GM12878 (cell line): ENCODE results near the gene PLEKHO1. TPM values are rescaled to one million over a fixed set of nuclear protein-coding genes. Genes with fewer than 3 reads are reported as not detected.

Experiments used
- ATAC-seq: fragments of 200-7000 bp; cut with Tn5 transposase; 3 replicates; pipeline ENCODE4 v1.9.1; 2020; ENCODE audit warnings: mild to moderate bottlenecking, moderate library complexity
- BruUV-seq: library from RNA; stranded (reverse); fragments of 400-500 nt; replicated peaks from 2 replicates; lab custom pipeline; 2021; lab: Mats Ljungman, UMichigan
- CTCF ChIA-PET: fragments of 300-600 bp; sonication (Branson Sonifier 250); formaldehyde crosslinking; extraction: SDS; loops from one replicate; lab custom pipeline; 2021; ENCODE audit warnings: inconsistent platforms; lab: Yijun Ruan, JAX
- POLR2A ChIA-PET: fragments of 350-600 bp; formaldehyde crosslinking; extraction: SDS; loops from one replicate; lab custom pipeline; 2021; ENCODE audit warnings: inconsistent platforms; lab: Charles Lee
- RAD21 ChIA-PET: fragments of 300-600 bp; sonication (Branson Sonifier 250); formaldehyde crosslinking; loops from one replicate; lab custom pipeline; 2023; ENCODE audit warnings: antibody characterized with exemption; ENCODE audit not compliant: unreplicated experiment; lab: Charles Lee
- SMC1A ChIA-PET: fragments of 300-600 bp; sonication (Branson Sonifier 250); formaldehyde crosslinking; loops from one replicate; lab custom pipeline; 2023; ENCODE audit not compliant: unreplicated experiment, uncharacterized antibody; lab: Charles Lee
- DNase-seq: peaks from one replicate; pipeline ENCODE4 v3.0.0-alpha.2; 2011; ENCODE audit warnings: low read depth, low spot score
- FAIRE-seq: peaks from 3 replicates; lab custom pipeline; 2011; peaks lifted over from hg19 to GRCh38; lab: Jason Lieb, UNC
- H2AFZ ChIP-seq: 2 replicates; pipeline ENCODE4 v1.6.0; 2011; ENCODE audit warnings: low read depth, low read length, control low read depth; ENCODE audit not compliant: control insufficient read depth
- H3K27ac ChIP-seq: 2 replicates; pipeline ENCODE4 v1.5.1; 2011; ENCODE audit warnings: control low read depth; ENCODE audit not compliant: control insufficient read depth, insufficient read depth
- H3K27me3 ChIP-seq, 2 experiments: replicated peaks in 1 of 2; 2 replicates each; pipeline versions ENCODE4 v1.6.0 to v1.6.1; 2011; ENCODE audit warnings: low read length in 1 of 2; ENCODE audit not compliant: control insufficient read depth in 2 of 2, insufficient read depth in 2 of 2
- H3K36me3 ChIP-seq, 2 experiments: 2 replicates each; pipeline ENCODE4 v1.5.1; 2011; ENCODE audit warnings: low read length in 1 of 2; ENCODE audit not compliant: control insufficient read depth in 2 of 2, insufficient read depth in 2 of 2
- H3K4me1 ChIP-seq: 2 replicates; pipeline ENCODE4 v1.6.1; 2011; ENCODE audit warnings: mild to moderate bottlenecking, low read length, moderate library complexity, mixed read lengths; ENCODE audit not compliant: control insufficient read depth, insufficient read depth
- H3K4me2 ChIP-seq: 2 replicates; pipeline ENCODE4 v1.6.0; 2011; ENCODE audit warnings: control low read depth; ENCODE audit not compliant: control insufficient read depth, insufficient read depth
- H3K4me3 ChIP-seq: fragments of 200-600 bp; sonication (generic); 2 replicates; pipeline ENCODE4 v1.5.1; 2016
- H3K79me2 ChIP-seq: 2 replicates; pipeline ENCODE4 v1.6.0; 2011; ENCODE audit warnings: low read length; ENCODE audit not compliant: control insufficient read depth, insufficient read depth
- H3K9ac ChIP-seq: 2 replicates; pipeline ENCODE4 v1.8.0; 2011; ENCODE audit warnings: low read length, control low read depth, mixed read lengths; ENCODE audit not compliant: control insufficient read depth, insufficient read depth
- H3K9me3 ChIP-seq: replicated peaks from 3 replicates; pipeline ENCODE4 v1.5.1; 2011; ENCODE audit warnings: mild to moderate bottlenecking, low read length; ENCODE audit not compliant: control insufficient read depth, insufficient read depth
- H4K20me1 ChIP-seq: 2 replicates; pipeline ENCODE4 v1.6.0; 2011; ENCODE audit not compliant: control insufficient read depth, insufficient read depth
- EED ChIP-seq: sonication (generic); IDR thresholded peaks from 2 replicates; pipeline ENCODE4 v1.6.1; 2016; ENCODE audit warnings: antibody characterized with exemption, low read depth
- GATAD2B ChIP-seq: fragments of 450-650 bp; conservative IDR thresholded peaks from 2 replicates; pipeline ENCODE4 v1.6.1; 2017; ENCODE audit warnings: low read depth, mild to moderate bottlenecking, moderate library complexity
- HDAC2 ChIP-seq: fragments of 200-600 bp; sonication (generic); IDR thresholded peaks from 2 replicates; pipeline ENCODE4 v1.6.1; 2017
- HDGF ChIP-seq: fragments of 450-650 bp; IDR thresholded peaks from 2 replicates; pipeline ENCODE4 v1.6.1; 2016; ENCODE audit warnings: antibody characterized with exemption
- IRF5 ChIP-seq: fragments of 450-650 bp; IDR thresholded peaks from 2 replicates; pipeline ENCODE4 v1.6.1; 2017; ENCODE audit warnings: borderline replicate concordance
- NFYB ChIP-seq: IDR thresholded peaks from 2 replicates; pipeline ENCODE4 v1.6.1; 2011; ENCODE audit warnings: low read depth, mild to moderate bottlenecking, low read length, improper control_type of control experiment, moderate library complexity; ENCODE audit not compliant: insufficient read depth
- NKRF ChIP-seq: fragments of 450-650 bp; conservative IDR thresholded peaks from 2 replicates; pipeline ENCODE4 v1.6.1; 2017; ENCODE audit warnings: mild to moderate bottlenecking, moderate library complexity
- PML ChIP-seq: IDR thresholded peaks from 2 replicates; pipeline ENCODE4 v1.6.1; 2012; ENCODE audit warnings: low read length, inconsistent platforms
- POLR2A ChIP-seq: IDR thresholded peaks from 2 replicates; pipeline ENCODE4 v1.6.1; 2011; ENCODE audit warnings: low read depth, mild to moderate bottlenecking, low read length
- RB1 ChIP-seq: fragments of 450-650 bp; formaldehyde crosslinking; IDR thresholded peaks from 2 replicates; pipeline ENCODE4 v1.6.1; 2017; ENCODE audit warnings: mild to moderate bottlenecking, borderline replicate concordance
- RBBP5 ChIP-seq: fragments of 200-600 bp; sonication (generic); conservative IDR thresholded peaks from 2 replicates; pipeline ENCODE4 v1.6.1; 2016
- SMAD1 ChIP-seq: fragments of 450-650 bp; IDR thresholded peaks from 2 replicates; pipeline ENCODE4 v1.6.1; 2018; ENCODE audit warnings: mild to moderate bottlenecking, low read depth; ENCODE audit not compliant: partially characterized antibody
- SP1 ChIP-seq: IDR thresholded peaks from one replicate; pipeline ENCODE4 v1.6.1; 2011; ENCODE audit warnings: low read depth, low read length
- TAF1 ChIP-seq: IDR thresholded peaks from 2 replicates; pipeline ENCODE4 v1.6.1; 2011; ENCODE audit warnings: mild to moderate bottlenecking, low read depth, low read length, borderline replicate concordance
- TCF12 ChIP-seq: IDR thresholded peaks from 2 replicates; pipeline ENCODE4 v1.6.1; 2011; ENCODE audit warnings: low read depth, mild to moderate bottlenecking, low read length
- WRNIP1 ChIP-seq: IDR thresholded peaks from 2 replicates; pipeline ENCODE4 v1.6.1; 2011; ENCODE audit warnings: low read depth, low read length, improper control_type of control experiment, borderline replicate concordance
- ZNF274 ChIP-seq: IDR thresholded peaks from one replicate; pipeline ENCODE4 v1.8.0; 2011; ENCODE audit not compliant: insufficient read length, insufficient read depth
- WGBS: methylation state at CpG from one replicate; pipeline ENCODE4 v1.1.6; 2016; ENCODE audit warnings: low lambda C conversion rate; ENCODE audit not compliant: insufficient replicate concordance, insufficient coverage; ENCODE audit errors: missing lambda C conversion rate; 5-methylcytosine and 5-hydroxymethylcytosine counted together
- in situ Hi-C: fragments of 300-500 bp; cut with MboI; formaldehyde crosslinking; loops from 9 replicates; pipeline ENCODE4 v1.14.3; 2018; ENCODE audit warnings: mixed read lengths
- intact Hi-C: fragments of 100-400 bp; cut with micrococcal nuclease; formaldehyde crosslinking; loops from one replicate; pipeline ENCODE4 v1.14.2; 2022; ENCODE audit not compliant: unreplicated experiment
- polyA plus RNA-seq, 11 experiments: library from polyadenylated mRNA; depleted of rRNA in 4 of 11; unstranded in 6 of 11; stranded (reverse) in 5 of 11; fragments of >200 nt; fragmentation: Nextera tagmentation in 4 of 11; fragmentation: Illumina TruSeq in 1 of 11; extraction: Ambion mirVana in 4 of 11; extraction: Trizol in 1 of 11; gene quantifications; 1 replicate in 1 of 11; 2 replicates in 10 of 11; pipeline versions ENCODE4 v1.2.1 to v1.2.3, GENCODE V29; 2011 to 2016; ENCODE audit warnings: inconsistent platforms in 2 of 11, missing spikeins in 2 of 11, low read depth in 1 of 11
- total RNA-seq, 4 experiments: library from RNA; depleted of rRNA in 3 of 4; stranded (reverse); fragments of >200 nt in 3 of 4; fragmentation: Illumina TruSeq in 1 of 4; extraction: Trizol in 1 of 4; gene quantifications; 2 replicates each; pipeline versions ENCODE4 v1.2.1 to v1.2.3, GENCODE V29; 2013 to 2021

The PLEKHO1 gene
- total and polyA plus RNA-seq, 10 of the 15 experiments (the other 5 are each of a cell fraction or from before 2014, with no cell fraction given): 5.3 to 184 (median 88.8) TPM

GRCh38 chr1:150151291-150152181, 1.8 kb downstream of the PLEKHO1 start (continued):
- TF ChIP-seq WRNIP1: no peak
- no peak for TF ChIP-seq GATAD2B
- TF ChIP-seq PML: peak; percentile 76
- TF ChIP-seq SP1: no peak
- TF ChIP-seq POLR2A: peak; percentile 84
- TF ChIP-seq SMAD1: peak; percentile 40
- TF ChIP-seq TCF12: peak; percentile 45; the same call in 1 of the 2 replicates
- TF ChIP-seq RBBP5: no peak
- no peak for TF ChIP-seq IRF5
- TF ChIP-seq, all 136 proteins: peak for 33

GRCh38 chr1:150152182-150152536, 2.4 kb downstream of the PLEKHO1 start:
- Histone ChIP-seq H3K9ac (peak overlapping the region; percentile 100), H3K36me3 (peaks cover 15 to 25% of the 10 kb centered on the region in 2 experiments), H3K27me3 (no peaks in the 10 kb centered on the region), H4K20me1 (no peaks in the 10 kb centered on the region), H3K79me2 (peaks cover 74% of the 10 kb centered on the region), H3K4me2 (peak overlapping the region; percentile 75), H3K4me1 (peaks cover 20% of the 10 kb centered on the region), H3K27ac (peak overlapping the region; percentile 99), H2AFZ (no peak overlapping the region), H3K4me3 (peak overlapping the region; percentile 100), H3K9me3 (no peaks in the 10 kb centered on the region)
- ChIA-PET POLR2A (interaction anchor here (0.6 to 5.6 kb wide), 6 partner anchors 10 to 142 kb away, joined by 3 to 120 read pairs (median 5); partner anchors contain the start of genes ANP32E, OTUD7B and VPS45), CTCF (interaction anchor here (1.0 to 6.1 kb wide), 5 partner anchors 11 to 84 kb away, joined by 3 to 78 read pairs (median 5); partner anchors contain the start of gene VPS45), RAD21 (interaction anchor here (0.9 to 6.1 kb wide), 5 partner anchors 10 to 79 kb away, joined by 3 to 65 read pairs (median 4); no protein-coding TSS in a partner anchor), SMC1A (interaction anchor here (1.0 to 5.6 kb wide), 4 partner anchors 9 to 79 kb away, joined by 3 to 73 read pairs (median 10); no protein-coding TSS in a partner anchor)
- intact Hi-C loops: no loop called here
- DNase-seq (no peak), FAIRE-seq (no peak), ATAC-seq (peak; percentile 14)
- no TSS peak for BruUV-seq
- in situ Hi-C loops: no loop called here
- WGBS: 32% methylated on average over 2 of the region's 2 CpGs
- no peak for TF ChIP-seq NFYB
- TF ChIP-seq TAF1: no peak
- TF ChIP-seq HDGF: no peak
- no peak for TF ChIP-seq NKRF
- TF ChIP-seq RB1: no peak
- no peak for TF ChIP-seq HDAC2
- no peak for TF ChIP-seq EED
- no peak for TF ChIP-seq ZNF274
